ENCODE measurements around the gene TSHR.

The TSHR gene

GRCh38 chr14:81122326-81122725 is 166.9 kb downstream of the TSHR start:
- H3K9me3 ChIP-seq (ENCODE audit: low read length): no peaks in the 10 kb centered on the region

GRCh38 chr14:81123811-81124210 is 168.4 kb downstream of the TSHR start:
- Histone ChIP-seq H3K36me3 (ENCODE audit: insufficient read depth, low read length) (no peaks in the 10 kb centered on the region), H3K4me1 (ENCODE audit: insufficient read depth, low read length) (no peaks in the 10 kb centered on the region), H3K4me3 (ENCODE audit: low read depth in 1 of 2, low read length in 2 of 2) (no peak overlapping the region), H3K9me3 (ENCODE audit: low read length) (no peaks in the 10 kb centered on the region), H3K9ac (ENCODE audit: low read length) (no peak overlapping the region), H3K27ac (ENCODE audit: low read depth, low read length) (no peak overlapping the region), H3K27me3 (ENCODE audit: control insufficient read depth in 1 of 2, insufficient read depth in 2 of 2, low read length in 2 of 2) (no peaks in the 10 kb centered on the region)

More at GRCh38 chr14:81122326-81122725, 166.9 kb downstream of the TSHR start:
- no peak overlapping the region for H3K9ac ChIP-seq (ENCODE audit: low read length)
- H3K27me3 ChIP-seq (ENCODE audit: control insufficient read depth in 1 of 2, insufficient read depth in 2 of 2, low read length in 2 of 2): no peaks in the 10 kb centered on the region
- H3K4me3 ChIP-seq (ENCODE audit: low read depth in 1 of 2, low read length in 2 of 2): no peak overlapping the region
- no peaks in the 10 kb centered on the region for H3K4me1 ChIP-seq (ENCODE audit: insufficient read depth, low read length)
- no peaks in the 10 kb centered on the region for H3K36me3 ChIP-seq (ENCODE audit: insufficient read depth, low read length)
- no peak overlapping the region for H3K27ac ChIP-seq (ENCODE audit: low read depth, low read length)

GRCh38 chr14:81125536-81125935 is 170.1 kb downstream of the TSHR start:
- no peaks in the 10 kb centered on the region for H3K4me1 ChIP-seq (ENCODE audit: insufficient read depth, low read length)
- H3K27ac ChIP-seq (ENCODE audit: low read depth, low read length): no peak overlapping the region
- H3K9ac ChIP-seq (ENCODE audit: low read length): no peak overlapping the region
- H3K9me3 ChIP-seq (ENCODE audit: low read length): no peaks in the 10 kb centered on the region
- H3K36me3 ChIP-seq (ENCODE audit: insufficient read depth, low read length): no peaks in the 10 kb centered on the region
- no peaks in the 10 kb centered on the region for H3K27me3 ChIP-seq (ENCODE audit: control insufficient read depth in 1 of 2, insufficient read depth in 2 of 2, low read length in 2 of 2)
- no peak overlapping the region for H3K4me3 ChIP-seq (ENCODE audit: low read depth in 1 of 2, low read length in 2 of 2)

GRCh38 chr14:81127785-81128184 is 172.4 kb downstream of the TSHR start:
- Histone ChIP-seq H3K4me1 (ENCODE audit: insufficient read depth, low read length) (no peaks in the 10 kb centered on the region), H3K27me3 (ENCODE audit: control insufficient read depth in 1 of 2, insufficient read depth in 2 of 2, low read length in 2 of 2) (no peaks in the 10 kb centered on the region), H3K9ac (ENCODE audit: low read length) (no peak overlapping the region), H3K36me3 (ENCODE audit: insufficient read depth, low read length) (no peaks in the 10 kb centered on the region), H3K27ac (ENCODE audit: low read depth, low read length) (no peak overlapping the region), H3K4me3 (ENCODE audit: low read depth in 1 of 2, low read length in 2 of 2) (no peak overlapping the region), H3K9me3 (ENCODE audit: low read length) (no peaks in the 10 kb centered on the region)

GRCh38 chr14:81129242-81129641 is 173.8 kb downstream of the TSHR start:
- H3K4me1 ChIP-seq (ENCODE audit: insufficient read depth, low read length): no peaks in the 10 kb centered on the region
- H3K27me3 ChIP-seq (ENCODE audit: control insufficient read depth in 1 of 2, insufficient read depth in 2 of 2, low read length in 2 of 2): no peaks in the 10 kb centered on the region
- H3K4me3 ChIP-seq (ENCODE audit: low read depth in 1 of 2, low read length in 2 of 2): no peak overlapping the region
- no peak overlapping the region for H3K9ac ChIP-seq (ENCODE audit: low read length)
- H3K36me3 ChIP-seq (ENCODE audit: insufficient read depth, low read length): no peaks in the 10 kb centered on the region
- H3K27ac ChIP-seq (ENCODE audit: low read depth, low read length): no peak overlapping the region
- no peaks in the 10 kb centered on the region for H3K9me3 ChIP-seq (ENCODE audit: low read length)

- H3K27ac ChIP-seq (ENCODE audit: low read depth, low read length): no peak overlapping the region
- H3K27me3 ChIP-seq (ENCODE audit: control insufficient read depth in 1 of 2, insufficient read depth in 2 of 2, low read length in 2 of 2): no peaks in the 10 kb centered on the region
- H3K9me3 ChIP-seq (ENCODE audit: low read length): no peaks in the 10 kb centered on the region
- H3K9ac ChIP-seq (ENCODE audit: low read length): no peak overlapping the region
- no peak overlapping the region for H3K4me3 ChIP-seq (ENCODE audit: low read depth in 1 of 2, low read length in 2 of 2)
- H3K36me3 ChIP-seq (ENCODE audit: insufficient read depth, low read length): no peaks in the 10 kb centered on the region
- H3K4me1 ChIP-seq (ENCODE audit: insufficient read depth, low read length): no peaks in the 10 kb centered on the region
Measured at GRCh38 chr14:81132468-81132867, 177.0 kb downstream of the TSHR start.

GRCh38 chr14:81133400-81133799 is 178.0 kb downstream of the TSHR start:
- Histone ChIP-seq H3K9ac (ENCODE audit: low read length) (no peak overlapping the region), H3K36me3 (ENCODE audit: insufficient read depth, low read length) (no peaks in the 10 kb centered on the region), H3K27me3 (ENCODE audit: control insufficient read depth in 1 of 2, insufficient read depth in 2 of 2, low read length in 2 of 2) (no peaks in the 10 kb centered on the region), H3K4me1 (ENCODE audit: insufficient read depth, low read length) (no peaks in the 10 kb centered on the region), H3K4me3 (ENCODE audit: low read depth in 1 of 2, low read length in 2 of 2) (no peak overlapping the region), H3K9me3 (ENCODE audit: low read length) (no peaks in the 10 kb centered on the region), H3K27ac (ENCODE audit: low read depth, low read length) (no peak overlapping the region)

- Histone ChIP-seq H3K4me1 (ENCODE audit: insufficient read depth, low read length) (no peaks in the 10 kb centered on the region), H3K9me3 (ENCODE audit: low read length) (no peaks in the 10 kb centered on the region), H3K9ac (ENCODE audit: low read length) (no peak overlapping the region), H3K4me3 (ENCODE audit: low read depth in 1 of 2, low read length in 2 of 2) (no peak overlapping the region), H3K36me3 (ENCODE audit: insufficient read depth, low read length) (no peaks in the 10 kb centered on the region), H3K27me3 (ENCODE audit: control insufficient read depth in 1 of 2, insufficient read depth in 2 of 2, low read length in 2 of 2) (no peaks in the 10 kb centered on the region), H3K27ac (ENCODE audit: low read depth, low read length) (no peak overlapping the region)
Measured at GRCh38 chr14:81137316-81137715, 181.9 kb downstream of the TSHR start.

- no peak overlapping the region for H3K4me3 ChIP-seq (ENCODE audit: low read depth in 1 of 2, low read length in 2 of 2)
- no peak overlapping the region for H3K9ac ChIP-seq (ENCODE audit: low read length)
- no peaks in the 10 kb centered on the region for H3K27me3 ChIP-seq (ENCODE audit: control insufficient read depth in 1 of 2, insufficient read depth in 2 of 2, low read length in 2 of 2)
- H3K27ac ChIP-seq (ENCODE audit: low read depth, low read length): no peak overlapping the region
- no peaks in the 10 kb centered on the region for H3K4me1 ChIP-seq (ENCODE audit: insufficient read depth, low read length)
- no peaks in the 10 kb centered on the region for H3K9me3 ChIP-seq (ENCODE audit: low read length)
- no peaks in the 10 kb centered on the region for H3K36me3 ChIP-seq (ENCODE audit: insufficient read depth, low read length)
Measured at GRCh38 chr14:81138429-81138828, 183.0 kb downstream of the TSHR start.

GRCh38 chr14:81141426-81141825 is 186.0 kb downstream of the TSHR start:
- Histone ChIP-seq H3K36me3 (ENCODE audit: insufficient read depth, low read length) (no peaks in the 10 kb centered on the region), H3K9ac (ENCODE audit: low read length) (no peak overlapping the region), H3K9me3 (ENCODE audit: low read length) (no peaks in the 10 kb centered on the region), H3K27me3 (ENCODE audit: control insufficient read depth in 1 of 2, insufficient read depth in 2 of 2, low read length in 2 of 2) (no peaks in the 10 kb centered on the region), H3K4me3 (ENCODE audit: low read depth in 1 of 2, low read length in 2 of 2) (no peak overlapping the region), H3K4me1 (ENCODE audit: insufficient read depth, low read length) (peaks cover 10% of the 10 kb centered on the region), H3K27ac (ENCODE audit: low read depth, low read length) (no peak overlapping the region)

GRCh38 chr14:81143793-81144192 is 188.4 kb downstream of the TSHR start:
- Histone ChIP-seq H3K36me3 (ENCODE audit: insufficient read depth, low read length) (no peaks in the 10 kb centered on the region), H3K4me3 (ENCODE audit: low read depth in 1 of 2, low read length in 2 of 2) (no peak overlapping the region), H3K27me3 (ENCODE audit: control insufficient read depth in 1 of 2, insufficient read depth in 2 of 2, low read length in 2 of 2) (no peaks in the 10 kb centered on the region), H3K9ac (ENCODE audit: low read length) (no peak overlapping the region), H3K4me1 (ENCODE audit: insufficient read depth, low read length) (peaks cover 10% of the 10 kb centered on the region), H3K9me3 (ENCODE audit: low read length) (no peaks in the 10 kb centered on the region), H3K27ac (ENCODE audit: low read depth, low read length) (no peak overlapping the region)

- no peaks in the 10 kb centered on the region for H3K9me3 ChIP-seq (ENCODE audit: low read length)
- H3K4me3 ChIP-seq (ENCODE audit: low read depth in 1 of 2, low read length in 2 of 2): no peak overlapping the region
- no peaks in the 10 kb centered on the region for H3K36me3 ChIP-seq (ENCODE audit: insufficient read depth, low read length)
- no peak overlapping the region for H3K27ac ChIP-seq (ENCODE audit: low read depth, low read length)
- H3K27me3 ChIP-seq (ENCODE audit: control insufficient read depth in 1 of 2, insufficient read depth in 2 of 2, low read length in 2 of 2): no peaks in the 10 kb centered on the region
- peaks cover 10% of the 10 kb centered on the region for H3K4me1 ChIP-seq (ENCODE audit: insufficient read depth, low read length)
- H3K9ac ChIP-seq (ENCODE audit: low read length): no peak overlapping the region
Measured at GRCh38 chr14:81144824-81145603, 189.6 kb downstream of the TSHR start.

Data from muscle layer of colon (tissue), 2 donors.